Measurements from ENCODE around the gene ZNF710. TPM values are rescaled to one million over a fixed set of nuclear protein-coding genes. Genes with fewer than 3 reads are reported as not detected.

Gene ZNF710
- total RNA-seq, 4 donors from 2014 or later, result 7.3 to 13.2 (median 11.4) TPM

DNA sequence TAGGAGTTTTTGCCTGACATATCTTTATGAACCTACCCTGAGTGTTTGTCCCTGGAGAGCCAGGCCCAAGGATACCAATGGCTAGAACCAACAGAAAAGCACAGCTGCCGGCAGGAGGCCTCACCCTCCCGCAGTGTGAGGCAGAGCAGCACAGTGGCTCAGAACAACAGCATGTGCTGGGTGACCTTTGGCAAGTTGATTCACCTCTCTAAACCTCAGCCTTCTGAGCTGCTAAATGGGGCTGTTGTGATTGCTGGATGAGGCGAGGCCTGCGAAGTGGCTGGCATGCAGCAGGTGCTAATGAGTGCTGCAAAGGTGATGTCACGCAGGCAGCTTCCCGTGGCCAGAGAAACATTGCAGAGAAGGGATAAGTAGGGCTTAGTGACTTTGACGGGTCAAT, 77.8 kb downstream of the ZNF710 start:
- Histone ChIP-seq H3K4me1 (peaks cover 0 to 28% (median 12%) of the 10 kb centered on the region in 3 donors), H3K27me3 (no peaks in the 10 kb centered on the region), H3K27ac (peak overlapping the region in 1 of 4 donors; percentile 38), H3K4me3 (no peak overlapping the region), H3K36me3 (peaks cover 0 to 81% of the 10 kb centered on the region in 2 donors), H3K9me3 (no peaks in the 10 kb centered on the region)
- no peak for TF ChIP-seq EP300 (IDR thresholded peaks at IDR 0.05)
- TF ChIP-seq, protein P1, sequence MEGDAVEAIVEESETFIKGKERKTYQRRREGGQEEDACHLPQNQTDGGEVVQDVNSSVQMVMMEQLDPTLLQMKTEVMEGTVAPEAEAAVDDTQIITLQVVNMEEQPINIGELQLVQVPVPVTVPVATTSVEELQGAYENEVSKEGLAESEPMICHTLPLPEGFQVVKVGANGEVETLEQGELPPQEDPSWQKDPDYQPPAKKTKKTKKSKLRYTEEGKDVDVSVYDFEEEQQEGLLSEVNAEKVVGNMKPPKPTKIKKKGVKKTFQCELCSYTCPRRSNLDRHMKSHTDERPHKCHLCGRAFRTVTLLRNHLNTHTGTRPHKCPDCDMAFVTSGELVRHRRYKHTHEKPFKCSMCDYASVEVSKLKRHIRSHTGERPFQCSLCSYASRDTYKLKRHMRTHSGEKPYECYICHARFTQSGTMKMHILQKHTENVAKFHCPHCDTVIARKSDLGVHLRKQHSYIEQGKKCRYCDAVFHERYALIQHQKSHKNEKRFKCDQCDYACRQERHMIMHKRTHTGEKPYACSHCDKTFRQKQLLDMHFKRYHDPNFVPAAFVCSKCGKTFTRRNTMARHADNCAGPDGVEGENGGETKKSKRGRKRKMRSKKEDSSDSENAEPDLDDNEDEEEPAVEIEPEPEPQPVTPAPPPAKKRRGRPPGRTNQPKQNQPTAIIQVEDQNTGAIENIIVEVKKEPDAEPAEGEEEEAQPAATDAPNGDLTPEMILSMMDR (IDR thresholded peaks at IDR 0.05), result no peak
- TF ChIP-seq POLR2A (IDR thresholded peaks at IDR 0.05), result no peak
- TF ChIP-seq POLR2AphosphoS5 (IDR thresholded peaks at IDR 0.05), result no peak
- 94 to 100% methylated on average over 1 to 5 of the region's 7 CpGs for WGBS, 2 donors (ENCODE audit: low coverage in 1 of 2)
- no peak for ATAC-seq

DNA sequence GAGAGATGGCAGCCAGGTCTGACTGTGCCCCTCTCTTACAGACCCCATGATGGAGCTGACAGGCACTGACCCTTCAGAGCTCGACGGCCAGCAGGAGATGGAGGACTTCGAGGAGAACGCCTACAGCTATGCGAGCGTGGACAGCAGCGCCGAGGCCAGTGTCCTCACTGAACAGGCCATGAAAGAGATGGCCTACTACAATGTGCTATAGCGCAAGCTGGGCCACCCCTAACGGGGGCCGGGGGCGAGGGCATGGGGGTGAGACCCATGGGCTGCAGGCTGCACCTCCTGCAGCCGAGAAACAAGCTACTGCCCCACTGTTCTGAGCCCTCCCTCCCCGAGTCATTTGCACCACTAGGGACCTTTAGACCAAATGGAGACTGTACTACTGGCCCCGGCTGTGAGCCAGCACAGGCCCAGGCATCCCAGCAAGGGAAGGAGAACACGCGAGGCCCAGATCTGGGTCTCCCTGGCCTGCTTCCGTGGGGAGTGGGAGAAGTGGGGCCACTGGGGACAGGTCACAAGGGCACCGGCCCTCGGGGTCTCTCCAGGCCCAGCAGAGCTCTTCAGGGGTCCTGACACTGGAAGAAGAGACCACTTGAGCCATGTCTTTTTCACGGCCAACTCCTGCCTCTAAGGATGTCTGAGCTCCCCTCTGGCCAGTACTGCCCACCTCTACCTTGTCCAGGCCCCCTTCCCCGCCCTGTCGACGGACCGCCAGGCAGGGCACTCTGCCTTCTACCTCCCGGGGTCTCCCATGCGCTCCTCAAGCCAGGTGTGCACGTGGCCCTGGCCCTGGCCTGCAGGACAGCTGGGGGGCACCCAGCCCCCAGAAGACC, 78.7 kb downstream of the ZNF710 start:
- Histone ChIP-seq H3K27me3 (no peaks in the 10 kb centered on the region), H3K27ac (peak overlapping the region in 3 of 4 donors; percentile 31 to 55 (median 38)), H3K9me3 (no peaks in the 10 kb centered on the region), H3K4me1 (peaks cover 0 to 28% (median 12%) of the 10 kb centered on the region in 3 donors), H3K4me3 (no peak overlapping the region), H3K36me3 (peaks cover 0 to 81% of the 10 kb centered on the region in 2 donors)
- ATAC-seq, result no peak
- WGBS, 2 donors (ENCODE audit: low coverage in 1 of 2), result 100% methylated on average over 1 of the region's 28 CpGs
- TF ChIP-seq POLR2AphosphoS5 (IDR thresholded peaks at IDR 0.05) (no peak), POLR2A (IDR thresholded peaks at IDR 0.05) (no peak), EP300 (IDR thresholded peaks at IDR 0.05) (no peak)
- TF ChIP-seq, protein P1 (IDR thresholded peaks at IDR 0.05), result no peak

DNA sequence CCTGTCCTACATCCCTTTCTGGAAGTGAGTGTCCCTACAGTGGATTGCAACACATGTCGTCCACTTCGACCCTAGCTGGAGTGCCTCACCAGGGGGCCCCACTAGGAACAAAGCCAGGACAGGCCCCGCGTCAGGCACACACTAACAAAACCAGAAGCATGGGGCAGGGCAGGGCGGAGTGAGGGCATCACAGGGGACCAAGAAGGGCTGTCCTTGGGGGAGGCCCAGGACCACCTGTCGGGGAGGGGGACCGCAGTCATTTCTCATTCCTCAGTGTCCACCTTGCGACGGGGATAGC, 79.3 kb downstream of the ZNF710 start:
- Histone ChIP-seq H3K27ac (peak overlapping the region in 3 of 4 donors; percentile 38 to 57 (median 55)), H3K4me3 (no peak overlapping the region), H3K9me3 (no peaks in the 10 kb centered on the region), H3K27me3 (no peaks in the 10 kb centered on the region), H3K4me1 (peaks cover 0 to 26% (median 12%) of the 10 kb centered on the region in 3 donors), H3K36me3 (peaks cover 0 to 81% of the 10 kb centered on the region in 2 donors)
- 80 to 93% methylated on average over 3 of the region's 9 CpGs for whole genome bisulfite sequencing, 2 donors (ENCODE audit: low coverage in 1 of 2)
- TF ChIP-seq POLR2AphosphoS5 (IDR thresholded peaks at IDR 0.05), result no peak
- TF ChIP-seq EP300 (IDR thresholded peaks at IDR 0.05), result no peak
- TF ChIP-seq, protein P1 (IDR thresholded peaks at IDR 0.05), result no peak
- TF ChIP-seq POLR2A (IDR thresholded peaks at IDR 0.05), result no peak
- no peak for ATAC-seq

DNA sequence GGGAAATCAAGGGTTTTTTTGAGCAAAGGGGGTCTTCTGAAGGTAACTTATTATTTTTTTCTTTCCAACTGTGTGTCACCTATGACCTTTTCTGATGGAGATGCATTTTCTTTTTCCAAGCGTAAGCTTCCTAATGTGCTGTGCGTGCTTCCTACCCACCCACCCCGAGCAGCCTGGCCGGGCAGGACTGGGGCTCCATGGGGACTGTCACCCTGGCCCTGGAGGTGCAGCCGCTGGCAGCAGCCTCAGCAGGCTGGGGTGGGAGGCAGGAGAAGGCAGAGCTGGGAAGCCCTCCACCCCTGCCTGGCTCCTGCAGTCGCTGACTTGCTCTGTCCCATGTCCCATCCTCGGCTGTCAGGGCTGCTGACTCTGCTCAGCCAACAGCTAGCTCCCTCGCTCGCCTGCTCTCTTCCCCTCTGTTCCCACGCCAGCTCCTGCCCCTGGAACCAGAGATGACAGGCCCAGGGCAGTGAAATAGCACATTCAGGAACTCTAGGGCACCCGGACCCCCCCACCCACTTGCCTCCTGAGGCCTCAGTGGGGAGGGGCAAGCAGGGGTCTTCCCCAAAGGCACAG, 79.8 kb downstream of the ZNF710 start:
- TF ChIP-seq, protein P1 (IDR thresholded peaks at IDR 0.05), result no peak
- TF ChIP-seq POLR2AphosphoS5 (IDR thresholded peaks at IDR 0.05) (no peak), POLR2A (IDR thresholded peaks at IDR 0.05) (no peak), EP300 (IDR thresholded peaks at IDR 0.05) (no peak)

More for the DNA sequence above, 79.8 kb downstream of the ZNF710 start:
- no peak overlapping the region for H3K4me3 ChIP-seq
- peaks cover 0 to 81% of the 10 kb centered on the region in 2 donors for H3K36me3 ChIP-seq
- peaks cover 0 to 23% (median 10%) of the 10 kb centered on the region in 3 donors for H3K4me1 ChIP-seq
- no peaks in the 10 kb centered on the region for H3K27me3 ChIP-seq
- peak; percentile 8 for ATAC-seq
- 43 to 87% methylated on average over 1 to 4 of the region's 11 CpGs for WGBS, 2 donors (ENCODE audit: low coverage in 1 of 2)
- no peaks in the 10 kb centered on the region for H3K9me3 ChIP-seq
- H3K27ac ChIP-seq, result peak overlapping the region in 3 of 4 donors; percentile 38 to 57 (median 55)
